ENCODE measurements around the gene GALM.

Gene GALM

GRCh38 chr2:38692636-38693318 lies 26.9 kb downstream of the GALM start:
- Histone ChIP-seq H3K27me3 (ENCODE audit: low read depth, low read length) (no peaks in the 10 kb centered on the region), H3K9me3 (ENCODE audit: insufficient read depth, low read length) (no peaks in the 10 kb centered on the region), H4K20me1 (ENCODE audit: insufficient read depth, low read length) (no peaks in the 10 kb centered on the region), H3K36me3 (replicated peaks; ENCODE audit: low read depth, low read length) (no peaks in the 10 kb centered on the region), H3K79me2 (ENCODE audit: low read length) (no peaks in the 10 kb centered on the region), H3K27ac (ENCODE audit: low read length) (no peak overlapping the region), H3K4me3 (ENCODE audit: low read length) (no peak overlapping the region), H3K9ac (ENCODE audit: low read length) (no peak overlapping the region), H3K4me1 (ENCODE audit: low read length) (peaks cover 18% of the 10 kb centered on the region), H3K4me2 (ENCODE audit: low read length) (no peak overlapping the region), H2AFZ (ENCODE audit: low read depth, low read length) (no peak overlapping the region)
- TF ChIP-seq EZH2phosphoT487 (IDR thresholded peaks at IDR 0.05; ENCODE audit: low read depth) (no peak), CTCF (IDR thresholded peaks at IDR 0.05; ENCODE audit: low read depth, low read length) (no peak)

- Histone ChIP-seq H3K9me3 (ENCODE audit: insufficient read depth, low read length) (no peaks in the 10 kb centered on the region), H4K20me1 (ENCODE audit: insufficient read depth, low read length) (no peaks in the 10 kb centered on the region), H3K9ac (ENCODE audit: low read length) (no peak overlapping the region), H3K4me1 (ENCODE audit: low read length) (peaks cover 18% of the 10 kb centered on the region), H3K27ac (ENCODE audit: low read length) (no peak overlapping the region), H3K36me3 (replicated peaks; ENCODE audit: low read depth, low read length) (no peaks in the 10 kb centered on the region), H3K4me2 (ENCODE audit: low read length) (no peak overlapping the region), H3K4me3 (ENCODE audit: low read length) (no peak overlapping the region), H3K79me2 (ENCODE audit: low read length) (no peaks in the 10 kb centered on the region), H2AFZ (ENCODE audit: low read depth, low read length) (no peak overlapping the region), H3K27me3 (ENCODE audit: low read depth, low read length) (no peaks in the 10 kb centered on the region)
- TF ChIP-seq CTCF (IDR thresholded peaks at IDR 0.05; ENCODE audit: low read depth, low read length): no peak
- no peak for TF ChIP-seq EZH2phosphoT487 (IDR thresholded peaks at IDR 0.05; ENCODE audit: low read depth)
Measured at GRCh38 chr2:38697116-38697840, 31.4 kb downstream of the GALM start.

GRCh38 chr2:38698467-38699003 lies 32.6 kb downstream of the GALM start:
- H3K79me2 ChIP-seq (ENCODE audit: low read length): no peaks in the 10 kb centered on the region
- H3K27me3 ChIP-seq (ENCODE audit: low read depth, low read length): no peaks in the 10 kb centered on the region
- no peak overlapping the region for H3K27ac ChIP-seq (ENCODE audit: low read length)
- peaks cover 18% of the 10 kb centered on the region for H3K4me1 ChIP-seq (ENCODE audit: low read length)
- no peaks in the 10 kb centered on the region for H3K9me3 ChIP-seq (ENCODE audit: insufficient read depth, low read length)
- no peaks in the 10 kb centered on the region for H4K20me1 ChIP-seq (ENCODE audit: insufficient read depth, low read length)
- H3K4me2 ChIP-seq (ENCODE audit: low read length): no peak overlapping the region
- H3K36me3 ChIP-seq (replicated peaks; ENCODE audit: low read depth, low read length): no peaks in the 10 kb centered on the region
- H2AFZ ChIP-seq (ENCODE audit: low read depth, low read length): no peak overlapping the region
- no peak overlapping the region for H3K4me3 ChIP-seq (ENCODE audit: low read length)
- H3K9ac ChIP-seq (ENCODE audit: low read length): no peak overlapping the region
- TF ChIP-seq CTCF (IDR thresholded peaks at IDR 0.05; ENCODE audit: low read depth, low read length): no peak
- no peak for TF ChIP-seq EZH2phosphoT487 (IDR thresholded peaks at IDR 0.05; ENCODE audit: low read depth)

- peaks cover 6% of the 10 kb centered on the region for H3K4me1 ChIP-seq (ENCODE audit: low read length)
- H3K27ac ChIP-seq (ENCODE audit: low read length): no peak overlapping the region
- H4K20me1 ChIP-seq (ENCODE audit: insufficient read depth, low read length): no peaks in the 10 kb centered on the region
- no peaks in the 10 kb centered on the region for H3K36me3 ChIP-seq (replicated peaks; ENCODE audit: low read depth, low read length)
- no peak overlapping the region for H2AFZ ChIP-seq (ENCODE audit: low read depth, low read length)
- H3K4me2 ChIP-seq (ENCODE audit: low read length): no peak overlapping the region
- H3K79me2 ChIP-seq (ENCODE audit: low read length): no peaks in the 10 kb centered on the region
- no peaks in the 10 kb centered on the region for H3K27me3 ChIP-seq (ENCODE audit: low read depth, low read length)
- no peak for TF ChIP-seq EZH2phosphoT487 (IDR thresholded peaks at IDR 0.05; ENCODE audit: low read depth)
- no peak for TF ChIP-seq CTCF (IDR thresholded peaks at IDR 0.05; ENCODE audit: low read depth, low read length)
- H3K9ac ChIP-seq (ENCODE audit: low read length): no peak overlapping the region
- no peak overlapping the region for H3K4me3 ChIP-seq (ENCODE audit: low read length)
- H3K9me3 ChIP-seq (ENCODE audit: insufficient read depth, low read length): no peaks in the 10 kb centered on the region
Measured at GRCh38 chr2:38700113-38700785, 34.3 kb downstream of the GALM start.

All from OCI-LY3 (cell line).